Measurements from ENCODE around the gene APOO.
A peak's percentile ranks its signal among the peaks of the same experiment; 100 is the strongest.

The APOO gene

GRCh38 chrX:23813808-23814207 is 93.9 kb downstream of the APOO start:
- no peak for DNase-seq

- DNase-seq = no peak
These were observed 96.1 kb downstream of the APOO start for GRCh38 chrX:23811656-23812055.

GRCh38 chrX:23811108-23811651 is 96.6 kb downstream of the APOO start:
- no peak for DNase-seq

- no peak for DNase-seq
These were observed 97.5 kb downstream of the APOO start for GRCh38 chrX:23810279-23810678.

GRCh38 chrX:23805389-23805788 is 102.3 kb downstream of the APOO start:
- DNase-seq = no peak

- no peak for DNase-seq
These were observed 103.2 kb downstream of the APOO start for GRCh38 chrX:23804578-23804977.

- no peak for DNase-seq
These were observed 103.8 kb downstream of the APOO start for GRCh38 chrX:23803931-23804381.

- DNase-seq = no peak
These were observed 105.3 kb downstream of the APOO start for GRCh38 chrX:23802431-23802830.

- DNase-seq = no peak
These were observed 108.2 kb downstream of the APOO start for GRCh38 chrX:23799469-23800065.

GRCh38 chrX:23797371-23798128 is 110.2 kb downstream of the APOO start:
- DNase-seq = peak; percentile 11

GRCh38 chrX:23795221-23795620 is 112.5 kb downstream of the APOO start:
- no peak for DNase-seq

GRCh38 chrX:23792861-23793553 is 114.7 kb downstream of the APOO start:
- DNase-seq = peak; percentile 86

- no peak for DNase-seq
These were observed 117.6 kb downstream of the APOO start for GRCh38 chrX:23790155-23790497.

GRCh38 chrX:23789386-23790154 is 118.2 kb downstream of the APOO start:
- no peak for DNase-seq

GRCh38 chrX:23788946-23789345 is 118.8 kb downstream of the APOO start:
- DNase-seq = no peak

- DNase-seq = no peak
These were observed 119.2 kb downstream of the APOO start for GRCh38 chrX:23788521-23788920.

GRCh38 chrX:23787745-23788118 is 120.0 kb downstream of the APOO start:
- no peak for DNase-seq

- no peak for DNase-seq
These were observed 121.4 kb downstream of the APOO start for GRCh38 chrX:23786268-23786815.

- DNase-seq = no peak
These were observed 122.2 kb downstream of the APOO start for GRCh38 chrX:23785580-23785979.

- DNase-seq = no peak
These were observed 123.0 kb downstream of the APOO start for GRCh38 chrX:23784470-23785331.

- DNase-seq = no peak
These were observed 123.9 kb downstream of the APOO start for GRCh38 chrX:23783589-23784469.
